Astrocyte of the spinal cord (primary cell): ENCODE data around the gene APC2.
A peak's percentile ranks its signal among the peaks of the same experiment; 100 is the strongest.

Experiments used
- DNase-seq: peaks from one replicate; pipeline ENCODE4 v3.0.0; 2011; ENCODE audit warnings: low read depth, low spot score
- H3K4me3 ChIP-seq: 2 replicates; pipeline ENCODE4 v1.5.1; 2011; ENCODE audit warnings: low read depth, mild to moderate bottlenecking, low read length, moderate library complexity
- in situ Hi-C: cut with HindIII; loops from 2 replicates; pipeline ENCODE4 v1.10.0; 2017; ENCODE audit warnings: low sequenced_read_pairs
- TF ChIP-seq, protein P1 (sequence below): IDR thresholded peaks from 2 replicates; pipeline ENCODE4 v1.5.1; 2012; ENCODE audit warnings: low read depth, mild to moderate bottlenecking, low read length, inconsistent platforms

APC2 gene

GRCh38 chr19:1502433-1503088 lies 52.6 kb downstream of the APC2 start:
- TF ChIP-seq, protein P1, sequence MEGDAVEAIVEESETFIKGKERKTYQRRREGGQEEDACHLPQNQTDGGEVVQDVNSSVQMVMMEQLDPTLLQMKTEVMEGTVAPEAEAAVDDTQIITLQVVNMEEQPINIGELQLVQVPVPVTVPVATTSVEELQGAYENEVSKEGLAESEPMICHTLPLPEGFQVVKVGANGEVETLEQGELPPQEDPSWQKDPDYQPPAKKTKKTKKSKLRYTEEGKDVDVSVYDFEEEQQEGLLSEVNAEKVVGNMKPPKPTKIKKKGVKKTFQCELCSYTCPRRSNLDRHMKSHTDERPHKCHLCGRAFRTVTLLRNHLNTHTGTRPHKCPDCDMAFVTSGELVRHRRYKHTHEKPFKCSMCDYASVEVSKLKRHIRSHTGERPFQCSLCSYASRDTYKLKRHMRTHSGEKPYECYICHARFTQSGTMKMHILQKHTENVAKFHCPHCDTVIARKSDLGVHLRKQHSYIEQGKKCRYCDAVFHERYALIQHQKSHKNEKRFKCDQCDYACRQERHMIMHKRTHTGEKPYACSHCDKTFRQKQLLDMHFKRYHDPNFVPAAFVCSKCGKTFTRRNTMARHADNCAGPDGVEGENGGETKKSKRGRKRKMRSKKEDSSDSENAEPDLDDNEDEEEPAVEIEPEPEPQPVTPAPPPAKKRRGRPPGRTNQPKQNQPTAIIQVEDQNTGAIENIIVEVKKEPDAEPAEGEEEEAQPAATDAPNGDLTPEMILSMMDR: no peak
- in situ Hi-C loops: no loop called here
- H3K4me3 ChIP-seq: no peak overlapping the region
- DNase-seq: no peak

- no peak for DNase-seq
- in situ Hi-C loops: no loop called here
- TF ChIP-seq, protein P1: peak; percentile 73
- H3K4me3 ChIP-seq: no peak overlapping the region
These were observed 53.4 kb downstream of the APC2 start for GRCh38 chr19:1503089-1503924.

GRCh38 chr19:1503925-1504773 lies 54.2 kb downstream of the APC2 start:
- no peak for DNase-seq
- TF ChIP-seq, protein P1: no peak
- in situ Hi-C loops: no loop called here
- H3K4me3 ChIP-seq: no peak overlapping the region

DNA sequence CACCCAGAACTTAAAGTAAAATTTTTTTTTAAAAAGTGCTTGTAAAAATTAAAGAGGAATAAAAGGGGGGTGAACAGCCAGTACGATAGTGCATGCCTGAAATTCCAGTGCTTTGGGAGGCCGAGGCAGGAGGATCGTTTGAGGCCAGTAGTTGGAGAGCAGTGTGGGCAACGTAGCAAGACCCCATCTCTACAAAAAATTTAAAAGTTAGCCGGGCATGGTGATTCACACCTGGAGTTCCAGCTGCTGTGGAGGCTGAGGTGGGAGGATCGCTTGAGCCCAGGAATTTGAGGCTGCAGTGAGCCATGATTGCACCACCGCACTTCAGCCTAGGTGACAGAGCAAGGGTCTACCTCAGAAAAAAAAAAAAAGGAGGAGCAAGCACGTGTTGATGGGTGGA lies 55.1 kb downstream of the APC2 start:
- no peak overlapping the region for H3K4me3 ChIP-seq
- TF ChIP-seq, protein P1: no peak
- DNase-seq: no peak
- in situ Hi-C loops: no loop called here

- in situ Hi-C loops: no loop called here
- no peak for DNase-seq
- H3K4me3 ChIP-seq: no peak overlapping the region
- TF ChIP-seq, protein P1: no peak
These were observed 56.3 kb downstream of the APC2 start for GRCh38 chr19:1505991-1506881.

DNA sequence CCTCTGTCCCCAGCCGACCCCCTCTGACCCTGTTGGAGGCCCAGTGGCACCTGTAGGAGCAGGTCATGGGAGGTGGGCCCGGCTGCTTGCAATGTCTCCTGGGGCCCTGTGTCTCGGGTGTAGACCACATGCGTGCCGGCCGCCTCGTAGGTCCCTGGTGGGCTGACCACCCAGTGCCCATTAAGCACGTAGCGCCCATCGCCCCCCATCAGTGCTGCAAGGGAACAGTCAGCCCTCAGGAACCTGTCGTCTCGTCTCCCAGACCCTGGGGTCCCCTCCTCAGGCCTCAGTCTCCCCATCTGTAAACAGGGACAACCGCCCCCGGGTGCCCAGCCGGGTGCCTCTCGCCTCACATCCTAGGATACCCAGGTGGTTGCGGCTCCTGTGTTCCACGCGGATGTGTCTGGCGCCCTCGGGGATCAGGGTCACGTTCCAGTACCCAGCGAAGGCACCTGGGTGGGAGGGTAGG lies 57.3 kb downstream of the APC2 start:
- in situ Hi-C loops: no loop called here
- TF ChIP-seq, protein P1: no peak
- H3K4me3 ChIP-seq: no peak overlapping the region
- DNase-seq: no peak
